Fibroblast of the aortic adventitia (primary cell): ENCODE measurements around the gene GYG1. TPM values are rescaled to one million over a fixed set of nuclear protein-coding genes. Genes with fewer than 3 reads are reported as not detected.
"Not testable (repeated sequence)": the region's sequence is repeated elsewhere in the genome, so short reads cannot be mapped to it uniquely, and the experiment has no call there.

ENCODE experiments used
- DNase-seq: peaks from one replicate; pipeline ENCODE4 v3.0.0-alpha.2; 2010; ENCODE audit warnings: low read depth
- H3K4me3 ChIP-seq: 2 replicates; pipeline ENCODE4 v1.5.1; 2011; ENCODE audit warnings: low read depth, mild to moderate bottlenecking, control low read depth, low read length, moderate library complexity
- total RNA-seq: library from RNA; depleted of rRNA; stranded (reverse); fragments of >200 nt; gene quantifications from 2 replicates; pipeline ENCODE4 v1.2.3, GENCODE V29; 2012; ENCODE audit warnings: low replicate concordance
- TF ChIP-seq, protein P1 (sequence below): IDR thresholded peaks from 2 replicates; pipeline ENCODE4 v1.5.1; 2011; ENCODE audit warnings: mild to moderate bottlenecking, low read length, control low read depth, inconsistent platforms; ENCODE audit not compliant: insufficient read depth

GYG1 gene
- total RNA-seq, 1 donor, result 53.4 TPM

DNA sequence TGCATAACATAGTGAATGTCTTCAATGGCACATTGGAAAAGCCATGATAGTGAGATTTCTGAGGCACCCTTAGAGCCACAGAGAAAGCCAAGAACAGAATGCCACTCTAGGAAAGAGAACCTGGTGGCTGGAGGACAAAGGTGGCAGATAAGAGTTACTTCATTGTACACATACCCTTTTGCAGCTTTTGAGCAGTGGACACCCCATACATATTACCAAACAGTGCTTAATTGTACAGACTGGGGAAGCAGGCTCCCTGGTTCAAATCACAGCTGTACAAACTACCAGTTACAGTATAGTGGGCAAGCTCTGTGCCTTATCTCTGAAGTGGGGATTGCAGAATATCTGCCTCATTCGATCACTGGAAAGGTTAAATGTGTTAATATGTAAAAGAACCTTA is 10.1 kb upstream of the GYG1 start:
- H3K4me3 ChIP-seq, result no peak overlapping the region
- no peak for DNase-seq
- TF ChIP-seq, protein P1, sequence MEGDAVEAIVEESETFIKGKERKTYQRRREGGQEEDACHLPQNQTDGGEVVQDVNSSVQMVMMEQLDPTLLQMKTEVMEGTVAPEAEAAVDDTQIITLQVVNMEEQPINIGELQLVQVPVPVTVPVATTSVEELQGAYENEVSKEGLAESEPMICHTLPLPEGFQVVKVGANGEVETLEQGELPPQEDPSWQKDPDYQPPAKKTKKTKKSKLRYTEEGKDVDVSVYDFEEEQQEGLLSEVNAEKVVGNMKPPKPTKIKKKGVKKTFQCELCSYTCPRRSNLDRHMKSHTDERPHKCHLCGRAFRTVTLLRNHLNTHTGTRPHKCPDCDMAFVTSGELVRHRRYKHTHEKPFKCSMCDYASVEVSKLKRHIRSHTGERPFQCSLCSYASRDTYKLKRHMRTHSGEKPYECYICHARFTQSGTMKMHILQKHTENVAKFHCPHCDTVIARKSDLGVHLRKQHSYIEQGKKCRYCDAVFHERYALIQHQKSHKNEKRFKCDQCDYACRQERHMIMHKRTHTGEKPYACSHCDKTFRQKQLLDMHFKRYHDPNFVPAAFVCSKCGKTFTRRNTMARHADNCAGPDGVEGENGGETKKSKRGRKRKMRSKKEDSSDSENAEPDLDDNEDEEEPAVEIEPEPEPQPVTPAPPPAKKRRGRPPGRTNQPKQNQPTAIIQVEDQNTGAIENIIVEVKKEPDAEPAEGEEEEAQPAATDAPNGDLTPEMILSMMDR, result no peak

DNA sequence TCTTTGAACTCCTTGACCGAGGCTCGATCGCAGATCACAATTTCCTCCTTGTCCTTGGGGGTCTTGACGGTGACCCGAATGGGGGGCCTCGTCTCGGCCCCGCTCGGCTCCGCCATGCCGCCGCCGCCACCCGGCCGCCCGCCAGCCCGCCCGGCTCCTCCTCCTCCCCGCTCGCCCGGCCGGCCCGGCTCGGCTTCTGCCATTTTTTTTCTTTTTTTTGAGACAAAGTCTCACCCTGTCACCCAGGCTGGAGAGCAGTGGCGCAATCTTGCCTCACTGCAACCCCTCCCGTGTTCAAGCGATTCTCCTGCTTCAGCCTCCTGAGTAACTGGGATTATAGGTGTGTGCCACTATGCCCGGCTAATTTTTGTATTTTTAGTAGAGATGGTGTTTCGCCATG is 3.8 kb upstream of the GYG1 start:
- DNase-seq, H3K4me3 ChIP-seq: not testable (repeated sequence)

DNA sequence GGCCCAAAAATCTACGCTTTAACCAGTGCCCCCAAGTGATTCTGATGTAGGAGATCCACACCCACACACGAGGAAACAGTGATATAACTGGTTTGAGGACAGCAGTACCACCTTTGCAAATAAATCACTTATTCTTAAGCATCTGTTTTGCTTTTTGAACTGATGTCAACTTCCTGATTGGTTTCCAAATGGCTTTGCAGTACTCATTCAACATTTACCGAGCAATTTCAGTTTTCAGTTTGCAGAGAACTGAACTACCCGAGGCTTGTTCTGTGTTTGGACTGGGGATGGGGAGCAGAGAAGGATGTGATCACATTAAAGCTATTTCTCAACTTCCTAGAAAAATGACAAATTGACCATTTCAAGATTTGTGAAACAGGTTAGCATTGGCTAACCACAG is 1.1 kb upstream of the GYG1 start:
- TF ChIP-seq, protein P1, result no peak
- no peak for DNase-seq
- no peak overlapping the region for H3K4me3 ChIP-seq

DNA sequence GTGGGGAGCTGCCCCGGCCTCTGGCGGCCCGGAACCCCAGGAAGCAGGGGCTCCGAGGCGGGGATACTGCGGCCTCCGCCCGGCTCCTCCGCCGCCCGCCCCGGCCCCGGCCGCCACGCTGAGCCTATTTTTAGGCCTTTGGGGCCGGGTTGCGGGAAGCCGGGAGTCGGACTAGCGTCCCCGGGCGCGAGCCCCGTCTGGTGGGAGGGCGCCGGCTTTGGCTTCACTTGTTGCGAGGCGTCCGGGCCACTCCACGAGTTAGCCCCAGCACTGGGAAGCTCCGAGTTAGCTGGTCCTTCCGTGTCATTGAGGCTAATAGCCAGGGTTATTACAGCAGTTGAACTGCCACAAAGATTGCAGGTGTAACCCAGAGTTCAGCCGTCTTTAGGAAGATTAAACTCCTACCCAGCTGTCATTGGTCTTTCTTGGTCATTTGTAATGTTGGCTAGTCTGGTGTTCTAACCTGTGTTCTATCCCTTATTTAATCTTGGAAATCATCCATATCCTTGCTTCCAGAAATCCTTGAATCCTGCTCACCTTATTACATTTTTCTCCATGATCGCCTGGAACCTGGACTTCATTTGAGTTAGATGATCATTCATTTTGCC is 791 bp downstream of the GYG1 start:
- H3K4me3 ChIP-seq, result peak overlapping the region; percentile 74
- DNase-seq, result no peak
- TF ChIP-seq, protein P1, result no peak

DNA sequence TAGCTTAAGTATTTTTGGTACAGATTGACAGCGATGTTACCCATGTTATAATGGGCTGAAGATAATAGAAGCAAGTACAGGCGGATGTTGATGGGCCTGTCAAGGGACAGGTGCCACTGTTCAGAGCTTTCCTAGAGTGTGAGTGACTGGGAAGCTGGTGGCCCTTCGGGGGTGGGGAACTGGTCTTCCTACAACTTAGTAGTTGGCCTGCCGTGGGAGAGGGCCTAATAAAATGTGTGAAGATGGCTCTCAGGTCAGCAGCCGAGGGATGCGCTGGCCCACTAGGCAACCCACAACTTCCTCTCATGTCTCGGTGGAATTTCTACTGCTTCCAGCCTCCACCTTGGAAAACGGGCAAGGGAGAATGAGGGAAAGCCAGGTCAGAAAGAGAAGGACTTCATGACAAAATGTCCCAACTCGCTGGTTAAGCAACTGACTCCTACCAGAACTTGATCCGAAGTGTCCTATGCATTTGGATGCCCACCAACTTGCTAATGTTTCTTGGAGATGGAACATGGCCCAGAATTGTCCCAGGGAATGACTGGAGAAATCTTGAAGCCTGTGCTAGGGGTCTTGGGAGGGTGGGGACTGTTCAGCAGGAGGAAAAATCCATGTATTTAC is 1.4 kb downstream of the GYG1 start:
- DNase-seq, result no peak
- H3K4me3 ChIP-seq, result peak overlapping the region; percentile 74
- TF ChIP-seq, protein P1, result no peak

DNA sequence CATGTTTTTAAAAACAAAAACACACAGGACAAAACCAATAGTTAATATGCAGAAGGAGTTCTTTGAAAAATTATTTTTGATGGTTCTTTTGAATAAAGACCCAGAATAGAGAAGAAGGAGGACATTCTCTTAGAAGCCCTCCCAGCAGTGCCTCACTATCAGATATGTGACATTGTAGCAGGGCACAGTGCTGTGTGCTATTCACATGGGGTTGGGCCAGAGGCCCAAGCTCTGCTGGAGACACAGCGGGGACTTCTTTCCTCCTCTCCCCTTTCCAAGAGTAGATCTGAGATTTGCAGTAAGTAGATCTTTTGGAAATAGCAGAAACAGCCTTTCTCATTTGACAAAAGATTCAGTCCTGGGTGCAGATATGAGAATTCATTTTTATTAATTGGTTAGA is 6.3 kb downstream of the GYG1 start:
- H3K4me3 ChIP-seq, result no peak overlapping the region
- TF ChIP-seq, protein P1, result no peak
- no peak for DNase-seq

DNA sequence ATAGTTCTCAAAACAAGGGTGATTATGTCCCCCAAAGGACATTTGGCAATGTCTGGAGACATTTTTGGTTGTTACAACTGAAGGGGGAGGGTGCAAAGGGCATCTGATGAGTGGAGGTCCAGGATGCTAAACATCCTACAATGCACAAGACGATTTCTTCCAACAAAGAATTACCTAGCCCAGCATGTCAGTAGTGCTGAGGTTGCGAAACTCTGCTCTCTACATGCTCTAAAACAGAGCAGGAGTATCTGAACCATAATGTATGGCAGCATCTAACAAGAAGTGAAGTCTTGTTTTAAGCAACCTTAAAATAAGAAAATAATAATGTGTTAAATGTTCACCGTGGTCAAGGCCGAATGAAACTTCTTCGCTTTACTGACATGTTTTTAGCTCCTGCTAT is 7.0 kb downstream of the GYG1 start:
- TF ChIP-seq, protein P1, result no peak
- DNase-seq, result no peak
- no peak overlapping the region for H3K4me3 ChIP-seq
